ENCODE data around the gene BCL11B.
"Not testable (repeated sequence)": the region's sequence is repeated elsewhere in the genome, so short reads cannot be mapped to it uniquely, and the experiment has no call there.

Gene BCL11B

DNA sequence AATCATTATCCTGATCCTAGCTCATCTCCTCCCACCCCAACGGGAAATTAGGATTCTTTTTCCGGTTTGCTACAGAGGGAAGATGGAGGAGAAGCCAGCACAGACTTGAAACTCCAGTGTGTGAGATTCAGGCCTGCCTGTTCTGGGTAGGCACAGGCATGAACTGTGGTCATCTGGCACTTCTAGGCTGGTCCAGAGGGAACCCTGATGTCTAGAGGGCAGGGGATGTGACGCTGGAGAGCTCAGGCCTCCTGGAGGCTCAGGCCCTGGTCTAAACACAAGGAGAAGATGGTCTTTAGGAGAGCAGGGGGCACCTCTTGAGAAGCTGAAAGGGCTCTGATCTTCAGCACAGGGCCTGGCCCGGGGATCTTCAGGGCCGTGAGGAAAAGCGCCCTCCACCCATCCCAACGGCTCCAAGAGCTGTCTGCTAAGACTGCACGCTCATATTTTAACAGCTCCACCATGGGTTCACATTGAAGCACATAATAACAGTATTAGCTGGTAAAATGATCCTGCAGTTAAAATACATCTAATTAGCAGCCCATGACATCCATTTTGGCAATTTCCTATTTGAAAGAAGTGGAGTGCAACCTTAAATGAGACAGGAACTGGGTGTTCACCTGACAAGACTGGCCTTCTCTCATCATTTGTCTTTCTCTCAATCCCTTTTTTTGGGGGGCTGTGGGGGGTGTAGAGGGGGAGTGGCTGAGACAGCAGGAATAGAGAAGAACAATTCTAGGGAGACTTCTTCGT is 35.4 kb downstream of the BCL11B start:
- no peaks in the 10 kb centered on the region for H3K36me3 ChIP-seq (ENCODE audit: insufficient read depth, low read length)
- H3K9ac ChIP-seq (ENCODE audit: low read depth, low read length): no peak overlapping the region
- peaks cover 50% of the 10 kb centered on the region for H3K4me1 ChIP-seq (ENCODE audit: insufficient read depth, low read length)

DNA sequence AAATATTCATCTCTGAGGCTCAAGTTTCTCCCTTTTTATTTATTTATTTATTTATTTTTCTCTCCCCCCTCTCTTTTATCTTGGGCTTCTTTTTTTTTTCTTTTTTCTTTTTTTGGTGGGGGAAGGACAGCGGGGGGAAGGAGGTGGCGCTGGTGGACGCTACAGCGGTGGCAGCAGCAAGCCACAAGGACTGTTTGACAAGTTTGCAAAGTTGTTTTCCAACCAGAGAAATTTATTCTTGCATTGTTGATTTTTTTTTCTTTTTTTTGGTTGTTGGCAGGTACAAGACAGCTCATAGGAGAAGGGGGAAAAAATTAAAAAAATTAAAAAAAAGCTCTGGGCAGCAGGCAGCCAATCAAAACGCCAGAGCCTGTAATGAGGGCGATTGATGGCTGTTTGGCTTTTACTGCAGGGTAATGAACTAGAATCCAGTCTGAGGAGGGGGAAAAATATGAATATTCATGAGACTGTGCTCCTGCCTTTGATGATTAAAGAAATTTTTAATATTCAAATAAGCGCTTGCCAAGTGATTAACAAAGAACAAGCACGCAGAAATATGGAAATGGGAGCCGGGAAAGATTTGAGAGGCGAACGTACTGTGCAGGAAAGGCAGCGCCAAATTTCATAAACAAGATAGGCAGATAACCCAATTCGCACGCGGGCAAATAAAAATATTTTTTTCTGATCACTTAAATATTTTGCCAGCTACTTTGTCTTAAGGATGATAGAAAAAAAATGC is 36.2 kb downstream of the BCL11B start:
- peaks cover 42% of the 10 kb centered on the region for H3K4me1 ChIP-seq (ENCODE audit: insufficient read depth, low read length)
- peak overlapping the region; percentile 83; the same call in 1 of the 2 replicates for H3K9ac ChIP-seq (ENCODE audit: low read depth, low read length)
- no peaks in the 10 kb centered on the region for H3K36me3 ChIP-seq (ENCODE audit: insufficient read depth, low read length)
- no peaks in the 10 kb centered on the region for H3K9me3 ChIP-seq (ENCODE audit: control insufficient read depth, insufficient read depth, low read length)

More for the DNA sequence above, 35.4 kb downstream of the BCL11B start:
- no peaks in the 10 kb centered on the region for H3K9me3 ChIP-seq (ENCODE audit: control insufficient read depth, insufficient read depth, low read length)

DNA sequence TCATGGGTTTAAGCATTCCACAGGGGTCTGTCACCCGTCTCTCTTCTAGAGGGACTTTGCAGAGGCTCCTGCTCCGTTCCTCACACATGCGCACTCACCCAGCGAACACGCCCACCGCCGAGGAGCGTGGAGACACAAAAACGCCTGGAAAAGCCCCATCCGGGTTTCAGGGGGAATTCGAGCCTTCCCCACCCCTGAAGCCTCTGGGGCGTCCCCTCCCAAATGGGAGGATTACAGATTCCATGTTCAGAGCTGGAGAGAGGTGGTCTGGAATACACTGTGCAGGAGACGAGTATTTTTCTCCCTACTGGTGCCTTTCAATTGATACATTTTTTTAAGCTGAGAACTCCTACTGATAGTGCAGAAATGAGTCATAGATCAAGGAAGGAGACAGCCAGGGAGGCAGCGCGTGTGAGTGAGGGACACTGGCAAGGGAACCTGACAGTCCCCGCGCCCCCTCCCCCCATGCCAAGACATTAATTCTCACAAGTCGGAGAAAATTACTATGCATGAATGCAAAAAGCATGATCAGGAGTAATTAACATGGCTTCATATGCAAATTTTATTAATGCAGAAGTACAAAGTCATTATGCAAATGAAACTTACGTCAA is 36.9 kb downstream of the BCL11B start:
- no peaks in the 10 kb centered on the region for H3K36me3 ChIP-seq (ENCODE audit: insufficient read depth, low read length)
- peaks cover 37% of the 10 kb centered on the region for H3K4me1 ChIP-seq (ENCODE audit: insufficient read depth, low read length)
- peak overlapping the region; percentile 83 for H3K9ac ChIP-seq (ENCODE audit: low read depth, low read length)
- no peaks in the 10 kb centered on the region for H3K9me3 ChIP-seq (ENCODE audit: control insufficient read depth, insufficient read depth, low read length)

DNA sequence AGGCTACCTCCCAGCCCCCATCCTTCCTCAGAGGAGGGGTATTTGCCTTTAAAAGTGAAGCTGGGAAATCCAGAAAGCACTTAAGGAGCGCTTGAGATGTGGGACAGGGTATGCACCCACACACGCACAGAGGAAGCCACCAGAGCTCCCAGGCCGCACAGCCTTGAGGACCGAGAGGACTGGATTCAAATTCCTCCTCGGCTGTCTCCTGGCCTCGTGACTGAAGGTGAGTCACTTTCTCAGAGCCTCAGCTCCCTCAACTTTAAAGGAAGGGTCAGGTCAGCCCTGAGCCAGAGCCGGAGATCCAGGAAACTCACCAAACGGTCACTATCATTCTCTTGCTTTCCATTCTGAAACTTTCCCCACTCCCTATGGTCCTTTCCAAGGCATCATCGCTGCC is 37.6 kb downstream of the BCL11B start:
- peaks cover 30% of the 10 kb centered on the region for H3K4me1 ChIP-seq (ENCODE audit: insufficient read depth, low read length)
- H3K9ac ChIP-seq (ENCODE audit: low read depth, low read length): peak overlapping the region; percentile 83
- no peaks in the 10 kb centered on the region for H3K36me3 ChIP-seq (ENCODE audit: insufficient read depth, low read length)

DNA sequence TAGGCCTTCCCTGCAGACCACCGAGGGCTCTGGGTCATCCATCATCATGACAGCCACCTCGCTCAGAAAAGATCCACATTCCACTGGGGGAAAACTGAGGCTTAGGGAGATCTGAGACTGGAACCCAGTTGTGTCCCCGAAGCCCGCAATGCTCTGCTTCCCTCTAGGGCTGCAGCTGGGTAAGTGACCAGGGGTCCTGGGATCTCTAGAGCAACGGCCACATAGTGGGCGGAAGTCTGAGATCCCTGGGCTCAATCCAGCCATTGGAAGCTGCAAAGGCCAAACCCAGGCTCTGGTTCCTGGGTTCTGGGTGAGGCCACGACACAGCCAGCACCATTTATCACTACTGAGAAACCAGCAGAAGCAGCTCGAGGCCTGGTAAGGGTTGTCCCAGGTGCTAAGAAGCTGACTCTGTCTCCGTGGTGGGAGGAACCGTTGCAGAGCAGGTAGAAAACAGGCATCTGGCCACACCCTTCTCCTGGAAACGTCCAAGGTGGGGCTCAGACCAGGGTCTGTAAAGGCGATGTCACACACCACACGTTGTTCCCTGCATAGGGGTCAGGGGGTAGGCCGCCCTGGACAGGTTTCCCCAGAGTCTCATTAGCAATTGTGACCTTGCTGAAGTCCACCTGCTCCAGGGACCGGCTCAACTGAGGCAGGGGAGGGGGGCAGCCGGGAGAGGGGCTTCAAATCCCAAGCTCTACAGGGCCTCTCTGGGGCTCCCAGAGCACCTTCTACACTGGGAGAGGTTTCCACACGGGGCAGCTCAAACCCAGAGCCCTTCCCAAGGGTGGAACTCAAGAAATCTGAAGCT is 38.6 kb downstream of the BCL11B start:
- Histone ChIP-seq H3K9ac (ENCODE audit: low read depth, low read length) (no peak overlapping the region), H3K4me1 (ENCODE audit: insufficient read depth, low read length) (peaks cover 28% of the 10 kb centered on the region), H3K36me3 (ENCODE audit: insufficient read depth, low read length) (no peaks in the 10 kb centered on the region)

More for the DNA sequence above, 37.6 kb downstream of the BCL11B start:
- no peaks in the 10 kb centered on the region for H3K9me3 ChIP-seq (ENCODE audit: control insufficient read depth, insufficient read depth, low read length)

DNA sequence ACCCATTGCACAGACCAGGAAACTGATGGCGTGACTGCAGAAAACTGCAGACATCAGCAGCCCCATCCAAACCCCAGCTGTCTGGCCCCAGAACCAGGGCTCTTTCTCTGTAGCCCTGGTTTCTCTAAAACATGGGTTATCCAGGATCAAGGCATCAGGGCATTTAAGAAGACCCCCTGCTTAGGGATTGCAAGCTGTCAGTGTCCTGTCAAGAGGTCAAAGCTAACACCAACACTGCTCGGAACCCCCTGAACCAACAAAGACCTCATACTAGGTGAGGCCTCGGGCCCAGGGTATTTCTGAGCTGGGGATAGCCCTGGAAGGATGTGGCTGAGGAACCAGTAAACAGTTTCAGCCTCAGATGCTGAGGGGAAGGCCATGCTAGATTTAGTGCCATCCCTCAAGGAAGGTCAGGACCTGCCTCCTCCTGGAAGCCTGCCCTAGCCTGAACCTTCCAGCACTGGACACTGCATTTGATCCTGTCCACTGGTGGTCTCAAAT is 39.2 kb downstream of the BCL11B start:
- Histone ChIP-seq H3K36me3 (ENCODE audit: insufficient read depth, low read length) (no peaks in the 10 kb centered on the region), H3K9me3 (ENCODE audit: control insufficient read depth, insufficient read depth, low read length) (no peaks in the 10 kb centered on the region), H3K4me1 (ENCODE audit: insufficient read depth, low read length) (peaks cover 28% of the 10 kb centered on the region), H3K9ac (ENCODE audit: low read depth, low read length) (no peak overlapping the region)

More for the DNA sequence above, 38.6 kb downstream of the BCL11B start:
- no peaks in the 10 kb centered on the region for H3K9me3 ChIP-seq (ENCODE audit: control insufficient read depth, insufficient read depth, low read length)

DNA sequence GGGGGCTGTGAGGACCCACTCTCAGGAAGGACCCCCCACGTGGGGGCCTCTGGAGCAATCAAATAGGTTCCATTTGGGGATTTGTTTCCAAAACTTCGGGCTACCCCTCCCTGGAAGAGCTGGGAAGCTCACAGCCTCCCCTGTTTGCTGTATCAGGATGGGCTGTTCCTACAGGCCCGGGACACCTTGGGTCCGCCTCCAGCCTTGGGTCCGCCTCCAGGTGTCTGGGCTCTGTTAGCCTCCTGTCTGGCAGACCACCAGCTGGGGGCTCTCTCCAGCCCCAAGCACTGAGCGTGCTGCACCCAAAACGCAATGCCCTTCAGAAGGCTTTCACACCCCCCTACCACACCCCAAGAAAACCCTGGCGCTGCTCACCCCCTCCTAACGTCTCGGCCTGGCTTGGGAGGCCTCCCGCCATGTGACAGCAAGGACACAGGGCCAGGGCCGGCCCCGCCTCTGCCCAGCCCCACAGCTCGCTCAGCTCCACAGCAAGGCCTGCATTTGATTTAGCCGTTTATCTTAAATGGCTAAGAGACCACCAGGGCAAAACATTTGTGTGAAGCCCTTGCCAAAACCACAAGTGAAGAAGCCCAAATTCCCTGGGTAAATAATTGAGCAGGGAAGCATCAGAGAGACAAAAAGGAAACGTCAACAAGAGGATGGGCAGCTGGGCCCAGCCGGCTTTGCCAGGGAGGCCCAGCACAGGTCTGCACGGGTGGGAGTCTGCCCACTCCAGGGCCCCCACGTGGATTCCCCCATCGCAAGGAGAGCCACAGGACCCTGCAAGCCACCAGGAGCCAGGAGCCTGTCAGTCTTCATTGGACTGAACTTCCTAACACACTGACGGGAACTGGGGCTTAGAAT is 39.9 kb downstream of the BCL11B start:
- peak overlapping the region; percentile 71 for H3K9ac ChIP-seq (ENCODE audit: low read depth, low read length)
- H3K9me3 ChIP-seq (ENCODE audit: control insufficient read depth, insufficient read depth, low read length): no peaks in the 10 kb centered on the region
- no peaks in the 10 kb centered on the region for H3K36me3 ChIP-seq (ENCODE audit: insufficient read depth, low read length)
- peaks cover 28% of the 10 kb centered on the region for H3K4me1 ChIP-seq (ENCODE audit: insufficient read depth, low read length)

DNA sequence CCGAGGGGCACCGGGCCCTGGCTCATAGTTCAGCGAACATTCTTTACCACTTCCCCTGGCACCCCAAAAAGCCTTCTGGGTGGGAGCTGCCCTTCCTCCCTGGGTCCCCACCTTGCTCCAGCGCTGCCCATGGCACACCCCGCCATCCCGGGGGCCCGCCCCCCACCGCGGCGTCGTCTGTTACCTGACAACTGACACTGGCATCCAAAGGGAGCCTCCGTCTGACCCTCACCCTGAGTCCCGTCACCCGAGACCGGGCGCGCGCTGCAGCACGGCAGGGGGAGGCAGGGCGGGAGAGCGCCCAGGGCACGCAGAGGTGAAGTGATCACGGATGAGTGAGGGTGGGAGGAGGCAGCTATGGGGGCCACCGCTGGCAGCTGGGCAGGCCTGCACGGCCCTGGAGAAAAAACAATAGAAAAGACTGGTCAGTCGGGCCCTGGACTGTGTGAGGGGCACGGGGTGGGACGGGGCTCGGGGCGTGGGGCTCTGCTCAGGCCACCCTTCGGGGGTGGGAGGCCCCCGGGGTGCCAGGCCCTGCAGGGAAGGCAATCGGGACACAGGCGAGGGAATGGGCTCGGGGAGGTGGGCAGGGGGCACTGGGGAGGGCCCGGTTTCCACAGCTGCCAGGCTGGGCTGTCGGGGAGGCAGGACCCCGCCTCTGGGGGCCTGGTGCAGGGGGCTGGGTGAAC is 40.7 kb downstream of the BCL11B start:
- Histone ChIP-seq H3K9ac (ENCODE audit: low read depth, low read length) (peak overlapping the region; percentile 71), H3K36me3 (ENCODE audit: insufficient read depth, low read length) (no peaks in the 10 kb centered on the region), H3K4me1 (ENCODE audit: insufficient read depth, low read length) (peaks cover 26% of the 10 kb centered on the region), H3K9me3 (ENCODE audit: control insufficient read depth, insufficient read depth, low read length) (no peaks in the 10 kb centered on the region)

DNA sequence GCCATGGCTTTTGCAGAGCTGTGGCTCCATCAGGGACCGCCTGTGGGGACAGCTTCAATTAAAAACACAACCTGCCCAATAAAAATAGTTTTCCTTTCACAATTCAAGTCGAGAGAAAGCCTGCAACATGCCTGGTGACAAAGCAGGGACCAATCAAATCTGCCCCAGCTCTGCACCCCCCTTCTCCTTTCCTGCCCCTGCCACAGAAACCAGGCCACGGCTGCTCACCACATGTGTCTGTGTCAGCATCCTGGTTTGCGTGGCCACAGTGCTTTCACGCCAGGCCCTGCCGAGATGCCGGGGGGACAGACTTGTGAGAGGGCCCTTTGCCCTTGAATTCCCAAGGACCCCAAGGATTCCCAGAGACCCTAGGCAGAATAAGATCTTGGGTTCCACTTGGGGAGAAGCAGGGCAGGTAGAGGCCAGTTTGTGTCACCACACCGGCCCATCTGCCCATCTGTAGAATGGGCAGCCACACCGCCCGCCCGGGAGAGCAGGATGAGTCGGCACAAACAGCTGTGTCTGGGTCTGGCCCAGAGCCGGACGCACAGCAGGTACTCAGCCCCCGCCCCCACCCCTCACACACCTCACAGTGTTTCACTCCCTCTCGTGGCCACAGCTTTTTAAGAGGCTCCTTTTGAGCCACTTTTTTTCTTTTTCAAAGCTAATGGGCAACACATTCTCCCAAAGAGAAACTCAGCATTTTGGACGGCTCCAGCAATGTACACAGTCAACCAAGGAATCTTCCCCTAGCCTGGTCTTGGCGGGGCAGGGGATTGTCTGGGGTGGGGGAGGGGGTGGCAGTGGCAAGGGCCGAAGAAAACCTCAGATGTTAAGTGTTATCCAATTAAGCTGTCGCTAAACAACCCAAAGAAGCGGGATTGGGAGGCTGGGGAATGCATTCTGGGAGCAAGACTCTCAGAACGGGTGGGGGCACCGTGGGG is 41.5 kb downstream of the BCL11B start:
- Histone ChIP-seq H3K36me3 (ENCODE audit: insufficient read depth, low read length) (no peaks in the 10 kb centered on the region), H3K9me3 (ENCODE audit: control insufficient read depth, insufficient read depth, low read length) (no peaks in the 10 kb centered on the region), H3K4me1 (ENCODE audit: insufficient read depth, low read length) (peaks cover 20% of the 10 kb centered on the region; the same call in 1 of the 2 replicates), H3K9ac (ENCODE audit: low read depth, low read length) (peak overlapping the region; percentile 71; the same call in 1 of the 2 replicates)

DNA sequence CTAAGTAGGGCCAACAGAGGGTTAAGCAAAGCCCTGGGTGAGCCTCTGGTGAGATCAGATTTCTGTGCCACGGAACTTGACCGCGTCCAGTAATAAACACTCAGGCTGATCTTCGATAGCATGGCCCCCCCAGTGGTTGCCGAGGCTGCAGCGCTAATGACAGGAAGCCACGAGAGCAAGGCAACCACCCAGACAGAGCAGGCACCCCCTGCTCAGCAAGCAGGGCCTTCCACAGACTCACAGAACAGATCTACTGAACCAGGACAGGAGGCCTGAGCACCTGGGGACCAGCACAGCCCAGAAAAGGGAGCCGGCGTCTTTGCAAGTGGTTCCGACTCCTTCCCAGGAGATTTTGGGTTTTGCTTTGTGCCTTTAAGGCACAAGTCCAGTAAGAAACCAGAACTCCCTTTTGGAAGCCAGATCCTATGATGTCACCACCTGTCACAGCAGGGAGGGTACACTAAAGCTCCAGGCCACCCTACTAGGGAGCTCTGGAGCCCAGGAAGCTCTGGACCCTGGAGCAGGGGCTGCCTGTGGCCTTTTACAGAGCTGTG is 42.3 kb downstream of the BCL11B start:
- no peaks in the 10 kb centered on the region for H3K36me3 ChIP-seq (ENCODE audit: insufficient read depth, low read length)
- H3K4me1 ChIP-seq (ENCODE audit: insufficient read depth, low read length): peaks cover 19% of the 10 kb centered on the region; the same call in 1 of the 2 replicates
- H3K9me3 ChIP-seq (ENCODE audit: control insufficient read depth, insufficient read depth, low read length): no peaks in the 10 kb centered on the region
- H3K9ac ChIP-seq (ENCODE audit: low read depth, low read length): no peak overlapping the region

DNA sequence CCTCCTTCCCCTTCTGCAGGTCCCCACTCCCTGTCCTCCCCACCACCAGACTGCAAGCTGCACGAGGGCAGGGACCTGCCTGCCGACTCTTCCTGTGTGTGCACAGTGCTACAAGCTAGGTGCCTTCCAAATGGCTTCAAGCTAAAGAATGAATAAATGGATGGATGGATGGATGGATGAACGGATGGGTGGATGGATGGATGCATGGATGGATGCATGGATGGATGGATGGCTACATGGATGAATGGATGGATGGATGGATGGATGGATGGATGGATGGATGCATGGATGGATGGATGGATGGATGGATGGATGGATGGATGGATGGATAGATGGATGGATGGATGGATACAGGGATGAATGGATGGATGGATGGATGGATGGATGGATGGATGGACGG is 43.2 kb downstream of the BCL11B start:
- H3K9me3 ChIP-seq (ENCODE audit: control insufficient read depth, insufficient read depth, low read length); H3K36me3 ChIP-seq (ENCODE audit: insufficient read depth, low read length); H3K9ac ChIP-seq (ENCODE audit: low read depth, low read length): not testable (repeated sequence)
- H3K4me1 ChIP-seq (ENCODE audit: insufficient read depth, low read length): peaks cover 10% of the 10 kb centered on the region; the same call in 1 of the 2 replicates

DNA sequence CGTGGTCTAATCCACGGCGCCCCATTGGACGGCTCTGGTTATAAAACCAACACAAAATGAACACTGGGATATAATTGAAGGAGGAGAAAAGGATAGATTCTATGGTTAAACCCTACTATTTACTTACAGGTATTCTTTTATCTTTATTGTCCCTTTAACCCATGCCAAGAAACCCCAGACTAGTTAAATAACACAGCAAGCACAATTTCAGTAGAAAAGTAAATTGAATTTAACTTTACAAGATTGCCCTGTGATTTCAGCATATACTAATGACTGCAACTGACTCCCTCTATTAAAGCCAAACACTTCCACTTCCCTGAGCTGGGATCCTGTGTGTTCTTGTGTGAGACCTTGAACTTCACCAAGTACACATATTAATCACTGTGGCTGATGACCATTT is 45.3 kb downstream of the BCL11B start:
- no peaks in the 10 kb centered on the region for H3K4me1 ChIP-seq (ENCODE audit: insufficient read depth, low read length)
- no peak overlapping the region for H3K9ac ChIP-seq (ENCODE audit: low read depth, low read length)
- no peaks in the 10 kb centered on the region for H3K36me3 ChIP-seq (ENCODE audit: insufficient read depth, low read length)
- no peaks in the 10 kb centered on the region for H3K9me3 ChIP-seq (ENCODE audit: control insufficient read depth, insufficient read depth, low read length)

Measured in ES-I3 (cell line).